ENCODE results near the gene RBM33.

DNA sequence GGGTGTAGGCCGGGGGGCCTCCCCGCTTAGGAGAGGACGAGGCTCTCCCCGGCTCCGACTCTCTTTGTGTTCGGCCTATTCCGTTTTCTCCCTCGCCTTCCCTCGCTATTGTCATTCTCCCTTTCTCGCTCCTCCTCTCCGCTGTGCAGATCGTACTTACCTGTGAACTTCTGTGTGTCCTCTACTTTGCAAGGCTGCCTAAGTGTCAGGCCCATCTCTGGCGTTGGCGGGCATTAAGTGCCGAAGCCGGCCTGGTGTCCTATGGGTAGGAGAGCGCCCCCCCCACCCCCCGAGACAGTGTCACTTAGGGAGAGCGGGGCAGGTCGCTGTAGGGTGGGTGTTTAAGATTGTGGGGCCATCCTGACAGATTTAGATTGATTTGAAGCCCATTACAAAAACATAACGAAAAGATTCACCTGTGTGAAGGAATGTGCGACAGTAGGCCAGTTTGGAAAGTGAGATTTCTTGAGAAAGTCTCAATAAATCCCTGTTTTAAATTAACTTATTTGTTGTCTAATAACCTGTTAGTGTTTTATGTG, 579 bp downstream of the RBM33 start:
- TF ChIP-seq YY1 (IDR thresholded peaks at IDR 0.05; ENCODE audit: borderline replicate concordance in 1 of 3, control insufficient read depth in 1 of 3, extremely low read depth in 1 of 3, insufficient read depth in 3 of 3, insufficient read length in 1 of 3, insufficient replicate concordance in 2 of 3, low read depth in 1 of 3, low read length in 2 of 3) (peak in 1 of 3 experiments; percentile 75), BDP1 (IDR thresholded peaks at IDR 0.05; ENCODE audit: insufficient read depth, insufficient read length) (no peak), SIRT6 (IDR thresholded peaks at IDR 0.05; ENCODE audit: low read depth, low read length) (no peak), ZNF24 (IDR thresholded peaks at IDR 0.05) (no peak), NONO (IDR thresholded peaks at IDR 0.05; ENCODE audit: low read depth in 2 of 2, low read length in 1 of 2) (no peak), CHD2 (IDR thresholded peaks at IDR 0.05; ENCODE audit: low read depth, low read length) (no peak), CHCHD3 (CRISPR knock-in tag; IDR thresholded peaks at IDR 0.05) (no peak), SIX5 (IDR thresholded peaks at IDR 0.05; ENCODE audit: borderline replicate concordance in 1 of 2, insufficient read depth in 1 of 2, low read depth in 1 of 2, low read length in 2 of 2) (no peak), HLTF (IDR thresholded peaks at IDR 0.05) (peak; percentile 10; the same call in 1 of the 2 replicates), HNRNPLL (IDR thresholded peaks at IDR 0.05; ENCODE audit: low read depth, low read length, poor library complexity, severe bottlenecking) (no peak), ZNF140 (CRISPR knock-in tag; IDR thresholded peaks at IDR 0.05) (no peak)
- TF ChIP-seq, protein P1, sequence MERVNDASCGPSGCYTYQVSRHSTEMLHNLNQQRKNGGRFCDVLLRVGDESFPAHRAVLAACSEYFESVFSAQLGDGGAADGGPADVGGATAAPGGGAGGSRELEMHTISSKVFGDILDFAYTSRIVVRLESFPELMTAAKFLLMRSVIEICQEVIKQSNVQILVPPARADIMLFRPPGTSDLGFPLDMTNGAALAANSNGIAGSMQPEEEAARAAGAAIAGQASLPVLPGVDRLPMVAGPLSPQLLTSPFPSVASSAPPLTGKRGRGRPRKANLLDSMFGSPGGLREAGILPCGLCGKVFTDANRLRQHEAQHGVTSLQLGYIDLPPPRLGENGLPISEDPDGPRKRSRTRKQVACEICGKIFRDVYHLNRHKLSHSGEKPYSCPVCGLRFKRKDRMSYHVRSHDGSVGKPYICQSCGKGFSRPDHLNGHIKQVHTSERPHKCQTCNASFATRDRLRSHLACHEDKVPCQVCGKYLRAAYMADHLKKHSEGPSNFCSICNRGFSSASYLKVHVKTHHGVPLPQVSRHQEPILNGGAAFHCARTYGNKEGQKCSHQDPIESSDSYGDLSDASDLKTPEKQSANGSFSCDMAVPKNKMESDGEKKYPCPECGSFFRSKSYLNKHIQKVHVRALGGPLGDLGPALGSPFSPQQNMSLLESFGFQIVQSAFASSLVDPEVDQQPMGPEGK (CRISPR knock-in tag; IDR thresholded peaks at IDR 0.05; ENCODE audit: borderline replicate concordance), result no peak

Data from K562 (cell line).